ENCODE measurements around the gene GOLGA6D. TPM values are rescaled to one million over a fixed set of nuclear protein-coding genes. Genes with fewer than 3 reads are reported as not detected.
"Not testable (repeated sequence)": the region's sequence is repeated elsewhere in the genome, so short reads cannot be mapped to it uniquely, and the experiment has no call there.

GOLGA6D gene
- total RNA-seq, 2 donors from 2014 or later, result not detected

DNA sequence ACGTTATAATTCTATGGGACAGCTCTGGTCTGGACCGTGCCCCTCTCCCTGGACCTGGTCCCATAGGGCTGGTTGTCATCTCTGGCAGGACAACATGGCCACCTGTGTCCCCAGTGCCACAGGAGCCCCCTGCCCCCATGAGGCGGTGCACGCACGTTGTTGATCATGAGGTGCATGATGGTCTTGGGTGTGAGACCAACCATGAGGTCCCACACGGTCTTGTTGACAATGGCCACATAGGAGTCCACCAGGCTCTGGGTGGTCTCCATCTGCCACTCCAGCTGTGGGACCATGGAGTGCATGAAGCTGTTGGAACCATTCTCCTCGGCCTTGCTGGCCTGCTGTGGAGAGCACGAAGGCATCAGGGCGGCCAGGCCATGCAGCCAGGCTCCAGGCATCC, 19.7 kb downstream of the GOLGA6D start:
- no peak for DNase-seq (ENCODE audit: low spot score)

DNA sequence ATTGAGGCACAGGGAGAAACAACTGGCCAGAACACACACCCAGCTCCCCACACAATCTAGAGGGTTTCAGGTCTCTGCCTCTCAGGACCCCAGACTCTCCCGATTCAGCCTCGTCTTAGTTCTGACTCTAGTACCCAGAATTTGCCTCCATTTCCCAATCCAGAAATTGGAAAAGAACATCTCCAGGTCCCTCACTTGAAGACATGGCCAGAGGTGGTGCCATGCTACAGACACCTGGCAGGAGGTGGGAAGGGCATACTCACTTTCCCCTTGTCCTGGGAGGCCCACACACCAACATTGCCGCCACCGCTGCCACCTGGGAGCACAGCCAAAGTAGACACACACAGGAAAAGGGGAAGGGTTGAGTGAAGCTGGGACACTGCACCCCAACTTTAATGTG, 20.1 kb downstream of the GOLGA6D start:
- ATAC-seq (ENCODE audit: insufficient number of reproducible peaks, low FRiP score, low read depth); DNase-seq (ENCODE audit: low spot score); H3K4me3 ChIP-seq; H3K36me3 ChIP-seq; H3K9me3 ChIP-seq; H3K27ac ChIP-seq; H3K4me1 ChIP-seq (ENCODE audit: control insufficient read depth in 1 of 2, low read depth in 2 of 2); H3K27me3 ChIP-seq (replicated peaks; ENCODE audit: insufficient read depth): not testable (repeated sequence)

More for the DNA sequence above, 19.7 kb downstream of the GOLGA6D start:
- ATAC-seq (ENCODE audit: insufficient number of reproducible peaks, low FRiP score, low read depth), result no peak
- Histone ChIP-seq H3K27me3 (replicated peaks; ENCODE audit: insufficient read depth) (no peaks in the 10 kb centered on the region), H3K4me3 (no peak overlapping the region), H3K9me3 (no peaks in the 10 kb centered on the region), H3K4me1 (ENCODE audit: control insufficient read depth in 1 of 2, low read depth in 2 of 2) (no peaks in the 10 kb centered on the region), H3K36me3 (no peaks in the 10 kb centered on the region), H3K27ac (no peak overlapping the region)
- TF ChIP-seq CTCF (IDR thresholded peaks at IDR 0.05), result no peak

DNA sequence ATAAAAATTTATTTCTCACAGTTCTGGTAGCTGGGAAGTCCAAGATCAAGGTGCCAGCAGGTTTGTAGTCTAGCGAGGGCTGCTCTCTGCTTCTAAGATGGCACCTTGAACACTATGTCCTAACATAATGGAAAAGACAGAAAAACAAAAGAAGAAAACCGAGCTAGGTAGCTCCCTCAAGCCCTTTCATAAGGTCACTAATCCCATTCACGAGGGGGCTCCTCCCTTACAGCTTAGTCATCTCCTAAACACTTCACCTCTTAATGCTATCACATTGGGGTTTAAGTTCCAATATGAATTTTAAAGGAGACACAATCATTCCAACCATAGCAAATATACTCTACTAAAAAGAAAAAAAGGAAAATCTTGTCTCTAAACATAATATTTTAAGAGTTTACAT, 23.6 kb downstream of the GOLGA6D start:
- Histone ChIP-seq H3K27ac (no peak overlapping the region), H3K4me1 (ENCODE audit: control insufficient read depth in 1 of 2, low read depth in 2 of 2) (no peaks in the 10 kb centered on the region), H3K9me3 (no peaks in the 10 kb centered on the region), H3K36me3 (no peaks in the 10 kb centered on the region), H3K27me3 (replicated peaks; ENCODE audit: insufficient read depth) (no peaks in the 10 kb centered on the region), H3K4me3 (no peak overlapping the region)
- no peak for ATAC-seq (ENCODE audit: insufficient number of reproducible peaks, low FRiP score, low read depth)
- no peak for DNase-seq (ENCODE audit: low spot score)
- no peak for TF ChIP-seq CTCF (IDR thresholded peaks at IDR 0.05)

GRCh38 chr15:75307778-75308390, 25.2 kb downstream of the GOLGA6D start:
- Histone ChIP-seq H3K27me3 (replicated peaks; ENCODE audit: insufficient read depth) (no peaks in the 10 kb centered on the region), H3K27ac (no peak overlapping the region), H3K36me3 (no peaks in the 10 kb centered on the region), H3K4me1 (ENCODE audit: control insufficient read depth in 1 of 2, low read depth in 2 of 2) (no peaks in the 10 kb centered on the region), H3K9me3 (no peaks in the 10 kb centered on the region), H3K4me3 (no peak overlapping the region)
- TF ChIP-seq CTCF (IDR thresholded peaks at IDR 0.05), result no peak
- no peak for ATAC-seq (ENCODE audit: insufficient number of reproducible peaks, low FRiP score, low read depth)
- no peak for DNase-seq (ENCODE audit: low spot score)

- no peak overlapping the region for H3K27ac ChIP-seq
- no peaks in the 10 kb centered on the region for H3K36me3 ChIP-seq
- H3K4me3 ChIP-seq, result no peak overlapping the region
- TF ChIP-seq CTCF (IDR thresholded peaks at IDR 0.05), result no peak
- ATAC-seq (ENCODE audit: insufficient number of reproducible peaks, low FRiP score, low read depth), result no peak
- H3K27me3 ChIP-seq (replicated peaks; ENCODE audit: insufficient read depth), result no peaks in the 10 kb centered on the region
- DNase-seq (ENCODE audit: low spot score), result no peak
- H3K9me3 ChIP-seq, result no peaks in the 10 kb centered on the region
- no peaks in the 10 kb centered on the region for H3K4me1 ChIP-seq (ENCODE audit: control insufficient read depth in 1 of 2, low read depth in 2 of 2)
These were observed 27.1 kb downstream of the GOLGA6D start for GRCh38 chr15:75309711-75310110.

GRCh38 chr15:75312548-75312947, 29.9 kb downstream of the GOLGA6D start:
- not testable (repeated sequence) for H3K27me3 ChIP-seq (replicated peaks; ENCODE audit: insufficient read depth); H3K27ac ChIP-seq; H3K36me3 ChIP-seq; H3K9me3 ChIP-seq; H3K4me1 ChIP-seq (ENCODE audit: control insufficient read depth in 1 of 2, low read depth in 2 of 2); DNase-seq (ENCODE audit: low spot score); H3K4me3 ChIP-seq; ATAC-seq (ENCODE audit: insufficient number of reproducible peaks, low FRiP score, low read depth)

All from thoracic aorta (tissue), 2 donors.